Endothelial cell of umbilical vein (primary cell): Measurements from ENCODE around the gene SH3BP1. TPM values are rescaled to one million over a fixed set of nuclear protein-coding genes. Genes with fewer than 3 reads are reported as not detected.

Source experiments
- BruUV-seq: library from RNA; stranded (reverse); fragments of 400-500 nt; replicated peaks from 2 replicates; lab custom pipeline; 2021; lab: Mats Ljungman, UMichigan
- CTCF ChIA-PET: fragments of 300-600, 350-600 bp; sonication (Branson Sonifier 250); formaldehyde crosslinking; loops from one replicate; lab custom pipeline; 2021; ENCODE audit warnings: antibody characterized with exemption, inconsistent platforms; lab: Charles Lee
- POLR2A ChIA-PET: fragments of 300-600, 350-600 bp; sonication (Branson Sonifier 250); formaldehyde crosslinking; loops from one replicate; lab custom pipeline; 2021; ENCODE audit warnings: antibody characterized with exemption, inconsistent platforms; lab: Charles Lee
- DNase-seq: peaks from one replicate; pipeline ENCODE4 v3.0.0-alpha.2; 2011; ENCODE audit warnings: low read depth, low spot score
- FAIRE-seq: peaks from 2 replicates; lab custom pipeline; 2011; peaks lifted over from hg19 to GRCh38; lab: Jason Lieb, UNC
- H2AFZ ChIP-seq: 2 replicates; pipeline ENCODE4 v1.6.0; 2012; ENCODE audit warnings: low read depth, low read length, control low read depth, inconsistent platforms
- H3K27ac ChIP-seq: 2 replicates; pipeline ENCODE4 v1.5.1; 2011; ENCODE audit warnings: low read depth, mild to moderate bottlenecking, control low read depth, low read length, moderate library complexity; ENCODE audit not compliant: insufficient read depth
- H3K27me3 ChIP-seq, 2 experiments: 2 replicates each; pipeline versions ENCODE4 v1.6.0 to v1.6.1; 2011; ENCODE audit warnings: low read length in 2 of 2, mixed read lengths in 1 of 2; ENCODE audit not compliant: control insufficient read depth in 2 of 2, insufficient read depth in 2 of 2
- H3K36me3 ChIP-seq, 2 experiments: 2 replicates in 1 of 2; 3 replicates in 1 of 2; pipeline ENCODE4 v1.5.1; 2011; ENCODE audit warnings: low read length in 2 of 2, mild to moderate bottlenecking in 1 of 2, moderate library complexity in 1 of 2; ENCODE audit not compliant: control insufficient read depth in 2 of 2, insufficient read depth in 2 of 2; ENCODE audit errors: extremely low read depth in 1 of 2
- H3K4me1 ChIP-seq: 3 replicates; pipeline ENCODE4 v1.5.1; 2011; ENCODE audit warnings: mild to moderate bottlenecking, low read length; ENCODE audit not compliant: control insufficient read depth, insufficient read depth; ENCODE audit errors: extremely low read depth
- H3K4me2 ChIP-seq: 2 replicates; pipeline ENCODE4 v1.6.1; 2011; ENCODE audit warnings: low read length, control low read depth, mixed read lengths; ENCODE audit not compliant: insufficient read depth
- H3K4me3 ChIP-seq, 3 experiments: fragments of 200-600 bp in 1 of 3; sonication (generic), shearing (Covaris generic) in 1 of 3; replicated peaks in 1 of 3; 2 replicates each; pipeline ENCODE4 v1.5.1; 2011 to 2016; ENCODE audit warnings: control low read depth in 3 of 3, low read length in 3 of 3, mild to moderate bottlenecking in 2 of 3, inconsistent platforms in 1 of 3, low read depth in 1 of 3, moderate library complexity in 1 of 3; ENCODE audit not compliant: insufficient read depth in 1 of 3
- H3K79me2 ChIP-seq: 2 replicates; pipeline ENCODE4 v1.6.0; 2012; ENCODE audit warnings: low read length, inconsistent platforms; ENCODE audit not compliant: control insufficient read depth, insufficient read depth
- H3K9ac ChIP-seq: replicated peaks from 2 replicates; pipeline ENCODE3; 2011; ENCODE audit warnings: low read length, control low read depth; ENCODE audit not compliant: insufficient read depth; ENCODE audit errors: extremely low read depth
- H3K9me1 ChIP-seq: replicated peaks from 3 replicates; pipeline ENCODE4 v1.6.0; 2011; ENCODE audit warnings: mild to moderate bottlenecking, low read length; ENCODE audit not compliant: control insufficient read depth, insufficient read depth; ENCODE audit errors: extremely low read depth
- H3K9me3 ChIP-seq: replicated peaks from 2 replicates; pipeline ENCODE4 v1.5.1; 2012; ENCODE audit warnings: low read length, inconsistent platforms; ENCODE audit not compliant: control insufficient read depth, insufficient read depth
- H4K20me1 ChIP-seq: replicated peaks from 2 replicates; pipeline ENCODE3; 2011; ENCODE audit warnings: mild to moderate bottlenecking, low read length; ENCODE audit not compliant: control insufficient read depth, insufficient read depth; ENCODE audit errors: extremely low read depth
- EZH2 ChIP-seq: IDR thresholded peaks from 2 replicates; pipeline ENCODE4 v1.6.1; 2012; ENCODE audit warnings: borderline replicate concordance, low read depth, mild to moderate bottlenecking, moderate library complexity, low read length, inconsistent platforms; ENCODE audit not compliant: severe bottlenecking
- FOS ChIP-seq: IDR thresholded peaks from 2 replicates; pipeline ENCODE4 v1.6.1; 2011; ENCODE audit warnings: mild to moderate bottlenecking, low read length, moderate library complexity, borderline replicate concordance; ENCODE audit not compliant: insufficient read depth
- GATA2 ChIP-seq: IDR thresholded peaks from 2 replicates; pipeline ENCODE4 v1.7.0; 2011; ENCODE audit warnings: low read depth, mild to moderate bottlenecking, moderate library complexity, mixed read lengths, low read length; ENCODE audit not compliant: insufficient read length, insufficient read depth
- MYC ChIP-seq: IDR thresholded peaks from one replicate; pipeline ENCODE4 v1.6.1; 2011; ENCODE audit warnings: mild to moderate bottlenecking, low read depth, low read length
- POLR2A ChIP-seq: IDR thresholded peaks from 2 replicates; pipeline ENCODE4 v1.6.1; 2012; ENCODE audit warnings: low read depth, mild to moderate bottlenecking, control low read depth, low read length
- POLR2AphosphoS5 ChIP-seq: IDR thresholded peaks from 2 replicates; pipeline ENCODE4 v1.6.1; 2012; ENCODE audit warnings: low read depth, mild to moderate bottlenecking, control low read depth, low read length, moderate library complexity; ENCODE audit not compliant: insufficient read depth
- dilution Hi-C: fragments of 300-500 bp; cut with MboI; formaldehyde crosslinking; loops from one replicate; pipeline ENCODE4 v1.15.0; 2019; ENCODE audit warnings: low sequenced_read_pairs; ENCODE audit not compliant: extremely low pct_ligation_motif_present
- intact Hi-C: fragments of 100-400 bp; cut with micrococcal nuclease; formaldehyde crosslinking; loops from one replicate; pipeline ENCODE4 v1.10.0; 2022
- polyA plus RNA-seq, 4 experiments: library from polyadenylated mRNA; depleted of rRNA in 3 of 4; stranded (reverse) in 3 of 4; unstranded in 1 of 4; fragments of >200 nt; gene quantifications; 2 replicates each; pipeline versions ENCODE4 v1.2.1 to v1.2.3, GENCODE V29; 2011 to 2012; ENCODE audit warnings: missing spikeins in 1 of 4
- total RNA-seq: library from RNA; stranded (reverse); gene quantifications from 2 replicates; pipeline ENCODE4 v1.2.3, GENCODE V29; 2021
- TF ChIP-seq, protein P1 (sequence below), 2 donors: IDR thresholded peaks; 1 replicate in 1 of 2; 2 replicates in 1 of 2; pipeline ENCODE4 v1.5.1; 2011; ENCODE audit warnings: low read length in 2 of 2, mild to moderate bottlenecking in 2 of 2, moderate library complexity in 2 of 2, control low read depth in 1 of 2, inconsistent platforms in 1 of 2, low read depth in 1 of 2; ENCODE audit not compliant: insufficient read depth in 1 of 2; ENCODE audit errors: extremely low read depth in 1 of 2
- TF ChIP-seq, protein P2 (sequence below): IDR thresholded peaks from 2 replicates; pipeline ENCODE4 v1.6.1; 2011; ENCODE audit not compliant: insufficient read depth, insufficient read length

SH3BP1 gene
- total and polyA plus RNA-seq, 2 donors (not counting 3 experiments of a cell fraction or from before 2014, with no cell fraction given): 2.3 to 4.3 TPM

DNA sequence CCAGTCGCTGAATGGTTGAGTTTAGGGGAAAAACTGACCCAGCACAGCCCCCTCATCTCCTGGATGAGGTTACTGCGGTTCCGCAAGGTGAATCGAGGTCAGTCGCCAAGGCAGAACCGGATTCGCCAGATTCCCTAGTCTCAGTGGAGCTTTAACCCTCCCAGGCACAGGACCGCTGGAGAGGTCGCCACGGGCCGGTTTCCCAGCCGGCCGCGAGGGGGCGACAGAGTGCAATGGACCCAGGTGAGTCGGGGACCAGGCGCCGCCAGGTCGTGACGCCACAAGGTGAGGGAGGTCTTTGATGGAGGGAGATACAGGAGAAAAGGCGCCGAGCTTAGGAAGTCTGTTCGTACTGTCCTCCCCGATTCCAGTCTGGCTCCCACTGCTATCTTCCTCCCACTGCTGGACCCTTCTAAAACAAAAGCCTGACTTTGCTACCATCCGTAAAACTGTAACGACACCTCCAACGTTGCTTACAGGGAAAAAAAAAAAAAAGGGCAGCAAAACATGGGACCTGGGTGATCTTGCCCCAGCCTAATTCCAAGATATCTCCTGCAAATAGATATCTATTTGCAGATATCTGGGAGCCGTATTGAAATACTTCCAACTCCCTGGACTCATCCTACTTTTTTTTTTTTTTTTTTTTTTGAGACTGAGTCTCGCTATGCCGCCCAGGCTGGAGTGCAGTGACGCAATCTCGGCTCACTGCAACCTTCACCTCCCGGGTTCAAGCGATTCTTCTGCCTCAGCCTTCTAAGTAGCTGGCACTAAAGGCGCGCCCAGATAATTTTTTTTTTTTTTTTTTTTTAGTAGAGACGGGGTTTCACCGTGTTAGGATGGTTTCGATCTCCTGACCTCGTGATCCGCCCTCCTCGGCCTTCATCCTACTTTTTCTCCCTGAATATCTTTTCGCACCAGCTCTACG, 32.2 kb upstream of the SH3BP1 start:
- peak; percentile 73 for DNase-seq
- H3K4me2 ChIP-seq: peak overlapping the region; percentile 92
- intact Hi-C loops (loop anchor here (5.0 kb wide), 1 partner anchor 140 kb away; no protein-coding TSS in a partner anchor), dilution Hi-C loops (no loop called here)
- peak overlapping the region; percentile 73 for H2AFZ ChIP-seq
- H3K79me2 ChIP-seq: peaks cover 24% of the 10 kb centered on the region
- no peaks in the 10 kb centered on the region for H3K9me3 ChIP-seq
- no peak for TF ChIP-seq POLR2AphosphoS5
- TF ChIP-seq MYC: no peak
- TF ChIP-seq EZH2: no peak
- TF ChIP-seq, protein P1, sequence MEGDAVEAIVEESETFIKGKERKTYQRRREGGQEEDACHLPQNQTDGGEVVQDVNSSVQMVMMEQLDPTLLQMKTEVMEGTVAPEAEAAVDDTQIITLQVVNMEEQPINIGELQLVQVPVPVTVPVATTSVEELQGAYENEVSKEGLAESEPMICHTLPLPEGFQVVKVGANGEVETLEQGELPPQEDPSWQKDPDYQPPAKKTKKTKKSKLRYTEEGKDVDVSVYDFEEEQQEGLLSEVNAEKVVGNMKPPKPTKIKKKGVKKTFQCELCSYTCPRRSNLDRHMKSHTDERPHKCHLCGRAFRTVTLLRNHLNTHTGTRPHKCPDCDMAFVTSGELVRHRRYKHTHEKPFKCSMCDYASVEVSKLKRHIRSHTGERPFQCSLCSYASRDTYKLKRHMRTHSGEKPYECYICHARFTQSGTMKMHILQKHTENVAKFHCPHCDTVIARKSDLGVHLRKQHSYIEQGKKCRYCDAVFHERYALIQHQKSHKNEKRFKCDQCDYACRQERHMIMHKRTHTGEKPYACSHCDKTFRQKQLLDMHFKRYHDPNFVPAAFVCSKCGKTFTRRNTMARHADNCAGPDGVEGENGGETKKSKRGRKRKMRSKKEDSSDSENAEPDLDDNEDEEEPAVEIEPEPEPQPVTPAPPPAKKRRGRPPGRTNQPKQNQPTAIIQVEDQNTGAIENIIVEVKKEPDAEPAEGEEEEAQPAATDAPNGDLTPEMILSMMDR (IDR thresholded peaks at IDR 0.05; ENCODE audit: extremely low read depth in 1 of 2, insufficient read depth in 1 of 2, low read depth in 1 of 2, low read length in 2 of 2): peak; percentile 99 to 100
- TF ChIP-seq, protein P2, sequence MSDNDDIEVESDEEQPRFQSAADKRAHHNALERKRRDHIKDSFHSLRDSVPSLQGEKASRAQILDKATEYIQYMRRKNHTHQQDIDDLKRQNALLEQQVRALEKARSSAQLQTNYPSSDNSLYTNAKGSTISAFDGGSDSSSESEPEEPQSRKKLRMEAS: no peak
- TF ChIP-seq GATA2: no peak
- TF ChIP-seq POLR2A: no peak
- no peak for TF ChIP-seq FOS
- CTCF ChIA-PET: interaction anchor here (0.6 to 5.7 kb wide), 49 partner anchors 9 to 347 kb away, joined by 3 to 92 read pairs (median 5); partner anchors contain the start of genes LGALS1, LGALS2, NOL12 and PDXP
- H3K4me3 ChIP-seq: peak overlapping the region in 2 of 3 experiments; percentile 9 to 39
- no peaks in the 10 kb centered on the region for H3K9me1 ChIP-seq
- no peak overlapping the region for H3K9ac ChIP-seq
- POLR2A ChIA-PET: interaction anchor here (0.5 to 0.7 kb wide), 3 partner anchors 14 to 61 kb away, joined by 3 to 10 read pairs (median 3); no protein-coding TSS in a partner anchor
- no peaks in the 10 kb centered on the region for H4K20me1 ChIP-seq
- H3K27me3 ChIP-seq: peaks cover 0 to 7% of the 10 kb centered on the region in 2 experiments
- no TSS peak for BruUV-seq
- H3K36me3 ChIP-seq: no peaks in the 10 kb centered on the region
- H3K4me1 ChIP-seq: peaks cover 19% of the 10 kb centered on the region
- FAIRE-seq: peak; percentile 90
- no peak overlapping the region for H3K27ac ChIP-seq
